HG02798 (cell line): ENCODE measurements around the gene STON2.

Experiments used
- ATAC-seq: cut with Tn5 transposase; IDR thresholded peaks from one replicate; pipeline ENCODE4 v1.9.1; 2021; ENCODE audit warnings: mild to moderate bottlenecking; ENCODE audit not compliant: unreplicated experiment, poor library complexity

The STON2 gene

DNA sequence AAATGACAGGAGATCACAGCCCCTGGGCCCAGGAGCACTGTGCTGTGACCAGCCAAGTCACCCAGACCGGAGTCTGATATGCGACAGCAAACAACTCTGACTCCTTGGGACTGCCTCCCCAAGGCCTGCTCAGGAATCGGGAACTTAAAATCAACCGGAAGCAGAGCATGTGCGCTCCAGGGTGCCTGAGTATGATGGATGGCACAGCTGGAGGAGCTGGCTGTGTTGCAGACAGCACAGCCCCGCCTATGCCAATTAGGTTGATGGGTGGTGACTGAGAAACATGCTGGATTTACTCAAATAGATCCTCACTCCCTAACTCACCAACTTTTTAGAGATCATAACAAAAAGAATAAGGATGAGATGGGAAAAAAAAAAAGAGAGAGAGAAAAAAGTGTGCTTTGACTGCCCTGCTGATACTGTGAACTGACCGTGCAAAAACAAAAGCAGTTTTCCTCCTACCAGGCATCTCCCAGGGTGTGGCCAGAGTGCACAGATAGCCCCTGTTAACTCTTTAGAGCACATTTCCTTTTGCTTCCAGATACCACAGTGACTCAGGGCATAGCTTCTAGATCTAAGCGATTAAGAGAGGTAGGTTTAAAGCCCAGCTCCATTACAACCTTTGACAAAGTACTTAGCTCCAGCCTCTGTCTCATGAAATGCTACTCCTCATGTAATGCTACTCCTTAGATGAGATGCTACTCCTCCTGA lies 27.4 kb upstream of the STON2 start:
- no peak for ATAC-seq

DNA sequence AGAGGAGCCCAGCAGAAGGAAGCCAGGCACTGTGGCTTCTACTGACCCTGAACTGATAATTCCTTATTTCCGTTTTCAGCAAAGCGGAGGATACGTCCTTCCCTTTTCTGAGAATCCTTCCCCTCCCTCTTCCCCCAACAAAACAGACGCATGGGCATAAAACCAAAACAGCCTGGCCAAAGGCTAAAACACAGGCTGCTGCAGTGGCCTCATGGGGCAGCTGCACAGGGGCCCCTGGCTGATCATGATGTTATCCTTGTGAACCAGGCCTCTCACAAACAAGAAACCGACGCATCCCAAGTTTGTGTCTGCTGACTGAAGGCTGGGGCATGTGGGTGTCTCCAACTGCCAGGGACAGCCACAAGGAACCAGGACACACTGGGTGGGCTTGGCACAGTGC lies 23.4 kb upstream of the STON2 start:
- no peak for ATAC-seq

DNA sequence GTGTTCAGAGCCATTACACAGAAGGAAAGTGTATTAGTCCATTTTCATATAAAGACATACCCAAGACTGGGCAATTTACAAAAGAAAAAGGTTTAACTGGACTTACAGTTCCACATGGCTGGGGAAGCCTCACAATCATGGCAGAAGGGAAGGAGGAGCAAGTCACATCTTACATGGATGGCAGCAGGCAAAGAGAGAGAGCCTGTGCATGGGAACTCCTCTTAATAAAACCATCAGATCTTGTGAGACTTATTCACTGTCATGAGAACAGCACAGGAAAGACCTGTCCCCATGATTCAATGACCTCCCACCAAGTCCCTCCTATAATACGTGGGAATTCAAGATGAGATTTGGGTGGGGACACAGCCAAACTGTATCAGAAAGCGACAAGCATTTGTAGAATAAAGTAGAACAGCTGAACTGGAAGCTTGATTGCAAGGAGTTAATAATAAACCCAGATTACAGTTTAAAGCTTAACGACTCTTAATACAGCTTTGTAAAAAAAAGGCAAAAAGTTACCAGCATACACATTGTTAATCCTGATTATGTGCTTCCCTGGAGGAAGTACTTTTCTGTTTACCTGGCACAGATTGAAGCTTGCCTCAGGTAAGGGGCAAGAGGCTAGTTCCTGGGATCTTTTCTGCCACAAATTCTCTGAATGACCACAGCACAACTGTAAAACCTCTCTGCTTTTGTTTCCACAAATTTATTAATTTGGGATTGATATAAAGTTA lies 18.1 kb upstream of the STON2 start:
- ATAC-seq, result no peak

DNA sequence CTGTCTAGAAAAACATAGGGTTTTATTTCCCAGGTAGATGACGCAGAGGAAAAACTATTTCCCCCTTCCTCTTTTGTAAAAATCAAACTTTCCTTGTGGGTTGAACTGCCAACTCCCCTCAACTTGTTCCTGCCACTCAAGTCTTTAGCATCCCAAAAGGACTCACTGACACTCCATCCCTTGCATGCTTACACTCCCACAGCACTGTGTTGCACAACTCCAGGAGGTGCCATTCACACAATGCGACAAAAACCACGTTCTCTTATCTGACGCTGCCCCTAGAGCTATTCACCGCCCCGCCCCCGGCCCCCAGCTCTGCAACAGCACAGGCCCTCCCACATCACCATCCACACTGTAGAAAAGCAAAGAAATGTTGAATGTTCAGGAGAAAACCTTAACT lies 16.9 kb upstream of the STON2 start:
- no peak for ATAC-seq

DNA sequence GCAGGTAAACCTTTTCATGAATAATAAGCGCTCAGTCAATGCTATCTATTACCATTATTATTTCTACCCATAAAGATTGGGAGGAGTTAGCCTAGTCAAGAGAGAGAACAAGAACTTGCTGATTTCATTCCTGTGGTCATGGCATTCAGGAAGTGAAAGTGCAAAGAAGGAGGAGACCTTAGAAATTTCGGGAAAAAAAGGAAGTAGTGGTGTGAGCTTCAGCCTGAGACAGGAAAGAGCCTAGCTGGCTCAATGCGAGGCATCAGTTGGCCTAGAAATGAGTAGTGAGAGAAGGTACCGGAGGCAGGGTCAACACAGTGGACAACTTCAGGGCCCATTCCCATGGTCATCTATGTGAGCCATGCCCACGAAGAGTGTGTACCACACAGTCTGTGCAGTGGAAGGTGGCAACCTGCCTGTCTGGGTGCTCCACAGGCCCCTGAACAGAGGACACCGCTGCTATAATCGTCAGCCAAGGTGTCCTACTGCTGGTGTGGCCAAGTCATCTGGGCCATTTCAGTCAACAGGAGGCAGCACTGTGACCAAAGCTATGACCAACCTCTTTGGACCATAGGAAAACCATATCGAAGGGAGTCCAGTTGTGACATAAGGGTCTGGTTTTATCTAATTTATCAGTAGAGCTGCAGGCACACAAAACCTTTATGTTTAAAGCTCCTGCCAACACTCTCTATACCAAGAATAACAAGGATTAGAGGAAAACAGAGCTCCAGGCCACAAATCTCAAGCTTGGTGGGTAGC lies 16.2 kb upstream of the STON2 start:
- ATAC-seq, result no peak

DNA sequence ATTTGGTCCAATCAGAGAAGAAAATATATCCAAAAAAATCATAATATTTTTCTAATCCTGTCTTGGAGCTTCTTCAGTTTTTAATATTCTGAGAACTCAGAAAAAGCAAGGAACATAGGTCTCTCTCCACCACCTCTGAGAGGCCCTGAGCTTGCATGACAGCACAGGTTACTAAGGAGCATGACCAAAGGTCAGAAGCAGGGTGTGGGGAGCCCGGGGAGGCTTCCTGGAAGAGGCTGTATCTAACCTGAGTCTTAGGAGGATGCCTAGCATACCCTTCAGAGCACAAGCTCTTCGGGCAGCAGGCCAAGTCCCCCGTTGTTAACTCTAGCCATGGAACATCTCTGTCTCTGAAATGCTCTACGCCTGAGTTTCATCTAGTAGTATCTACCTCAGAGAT lies 15.7 kb upstream of the STON2 start:
- ATAC-seq, result no peak

GRCh38 chr14:81414123-81414522 lies 14.0 kb upstream of the STON2 start:
- no peak for ATAC-seq

DNA sequence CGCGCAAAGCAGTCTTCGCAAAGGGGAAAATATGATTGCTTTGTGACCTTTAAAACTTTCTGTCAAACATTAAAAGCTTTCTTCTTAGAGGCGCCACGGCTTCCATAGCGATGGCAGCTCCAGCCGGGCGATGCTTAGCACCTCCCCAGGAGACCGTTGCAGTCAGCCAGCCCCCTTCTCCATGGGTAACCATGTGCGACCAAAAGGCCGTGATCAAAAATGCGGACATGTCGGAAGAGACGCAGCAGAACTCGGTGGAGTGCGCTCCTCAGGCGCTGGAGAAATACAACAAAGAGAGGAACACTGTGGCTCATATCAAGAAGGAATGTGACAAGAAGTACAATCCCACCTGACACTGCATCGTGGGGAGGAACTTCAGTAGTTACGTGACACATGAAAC lies 12.7 kb upstream of the STON2 start:
- ATAC-seq, result no peak

DNA sequence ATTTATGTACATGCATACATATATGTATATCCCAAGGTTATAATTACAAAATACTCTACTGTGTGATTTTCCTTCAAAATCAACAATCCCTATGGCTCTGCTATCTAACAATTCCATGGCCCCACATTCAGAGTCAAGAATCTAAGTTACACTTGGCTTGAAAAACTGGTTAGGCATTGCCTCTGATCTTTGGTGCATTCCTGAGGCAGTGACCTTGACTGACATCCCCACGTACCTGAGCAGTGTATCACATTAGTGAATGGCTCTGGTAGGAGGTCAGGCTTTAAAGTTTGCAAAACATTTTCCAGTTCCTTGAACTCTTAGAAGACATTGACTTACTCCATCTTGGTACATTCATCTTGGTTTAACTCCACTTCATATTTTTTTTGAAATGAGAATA lies 8.5 kb upstream of the STON2 start:
- ATAC-seq, result no peak

DNA sequence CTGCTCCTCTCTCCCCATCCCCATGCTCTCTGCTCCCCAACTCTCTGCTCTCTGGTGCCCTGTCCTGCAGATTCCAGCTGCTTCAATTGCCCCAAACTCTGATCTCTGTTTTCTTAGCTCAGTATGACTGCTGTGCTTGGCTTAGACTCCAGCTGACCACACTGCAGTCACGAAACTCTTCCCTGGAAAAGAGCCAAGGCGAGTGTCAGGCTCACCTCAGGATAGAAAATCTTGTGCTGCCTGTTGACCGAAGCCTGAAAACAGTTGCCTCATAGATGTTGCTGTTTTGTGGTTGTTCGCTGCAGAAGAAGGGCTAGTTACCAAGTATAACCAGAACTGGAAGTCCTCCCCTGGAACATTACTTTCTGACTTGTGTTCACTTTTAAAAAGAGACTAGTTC lies 6.7 kb upstream of the STON2 start:
- ATAC-seq, result no peak

DNA sequence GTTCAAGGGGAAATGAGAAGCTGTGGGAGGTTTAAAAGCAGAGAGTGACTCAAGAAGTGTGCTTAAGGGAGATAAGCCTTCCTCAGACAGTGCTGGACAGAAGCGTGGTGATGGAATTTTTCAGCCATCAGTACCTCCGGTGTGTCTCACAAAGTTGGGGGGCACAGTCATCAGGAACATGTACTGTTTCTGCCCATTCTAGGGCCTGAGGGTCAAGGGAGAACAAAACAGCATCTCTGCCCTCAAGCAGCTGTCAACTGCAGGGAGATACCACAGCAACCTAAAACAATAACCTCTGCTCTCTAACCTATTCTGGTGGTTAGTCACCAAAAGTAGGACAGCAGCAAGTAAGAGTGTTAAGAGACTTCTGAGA lies 2.0 kb upstream of the STON2 start:
- peak; percentile 37 for ATAC-seq

- ATAC-seq, result peak; percentile 67
Observed at GRCh38 chr14:81401420-81402122, 1.4 kb upstream of the STON2 start.

GRCh38 chr14:81400852-81401251 lies 728 bp upstream of the STON2 start:
- peak; percentile 6 for ATAC-seq

DNA sequence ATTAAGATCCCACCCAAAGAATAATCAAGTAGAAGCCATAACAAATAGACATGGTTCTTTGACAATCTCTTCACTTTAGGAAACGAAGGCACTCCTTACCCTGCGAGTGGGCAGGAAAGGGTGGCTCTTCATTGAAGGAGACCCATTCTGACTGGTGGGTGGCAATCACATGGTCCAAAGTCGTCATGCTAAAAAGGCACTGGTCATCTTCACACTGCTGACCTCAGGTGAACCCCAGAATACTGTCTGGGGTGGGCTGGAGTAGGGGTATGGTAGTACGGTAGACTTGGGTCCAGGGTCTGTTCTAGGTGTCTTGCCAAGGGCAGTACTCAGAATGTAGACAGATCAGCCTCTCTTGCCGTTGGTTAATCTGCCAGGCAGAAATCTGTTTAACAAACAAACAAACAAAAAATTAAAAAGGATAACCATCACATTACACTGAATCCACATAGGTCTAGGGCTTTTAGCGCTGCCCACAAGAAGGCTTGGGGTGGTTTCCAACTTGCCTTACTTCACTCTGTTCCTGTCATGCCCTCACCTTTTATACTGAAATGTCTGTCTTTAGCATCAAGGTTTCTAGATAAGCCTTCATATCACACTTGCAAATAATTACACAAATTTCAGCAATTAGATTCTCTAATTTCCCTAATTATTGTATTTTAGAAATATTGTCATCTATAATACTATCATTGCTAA lies 1.8 kb downstream of the STON2 start:
- ATAC-seq, result no peak

- ATAC-seq, result no peak
Observed at GRCh38 chr14:81396113-81396512, 4.0 kb downstream of the STON2 start.

DNA sequence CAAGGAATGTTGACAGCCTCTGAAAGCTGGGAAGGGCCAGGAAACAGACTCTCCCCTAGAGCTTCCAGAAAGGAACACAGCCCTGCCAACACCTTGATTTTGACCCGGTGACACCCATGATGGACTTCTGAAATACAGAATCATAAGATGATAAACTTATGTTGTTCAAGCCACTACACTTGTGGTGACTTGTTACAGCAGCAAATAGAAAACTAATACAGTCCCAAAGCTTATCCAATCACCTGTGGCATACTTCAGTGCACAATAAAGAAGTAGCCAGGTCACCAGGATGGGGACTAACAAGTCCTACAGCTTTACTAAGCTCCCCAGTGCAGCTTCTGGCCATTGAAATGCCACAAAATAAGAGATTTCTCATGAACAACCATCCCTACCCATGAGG lies 5.4 kb downstream of the STON2 start:
- no peak for ATAC-seq

- no peak for ATAC-seq
Observed at GRCh38 chr14:81392976-81393643, 7.0 kb downstream of the STON2 start.

DNA sequence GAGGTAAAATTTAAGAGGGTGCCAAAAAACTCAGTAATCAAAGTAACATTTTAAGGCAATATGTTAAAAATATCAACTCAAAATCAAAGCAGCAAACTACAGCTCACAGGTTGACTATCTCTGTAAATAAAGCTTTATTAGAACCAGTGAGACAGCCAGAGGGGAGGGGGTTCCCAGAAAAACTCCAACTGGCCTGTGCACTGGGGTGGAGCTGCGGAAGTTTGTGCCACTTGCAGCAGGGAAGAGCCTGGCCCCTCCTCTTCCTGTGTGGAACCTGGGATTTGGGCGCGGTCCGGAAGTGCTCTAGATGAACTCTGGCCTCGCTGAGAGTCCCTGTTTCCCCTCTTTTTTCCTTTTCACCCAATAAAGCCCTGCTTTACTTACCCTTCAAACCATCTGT lies 8.1 kb downstream of the STON2 start:
- no peak for ATAC-seq

DNA sequence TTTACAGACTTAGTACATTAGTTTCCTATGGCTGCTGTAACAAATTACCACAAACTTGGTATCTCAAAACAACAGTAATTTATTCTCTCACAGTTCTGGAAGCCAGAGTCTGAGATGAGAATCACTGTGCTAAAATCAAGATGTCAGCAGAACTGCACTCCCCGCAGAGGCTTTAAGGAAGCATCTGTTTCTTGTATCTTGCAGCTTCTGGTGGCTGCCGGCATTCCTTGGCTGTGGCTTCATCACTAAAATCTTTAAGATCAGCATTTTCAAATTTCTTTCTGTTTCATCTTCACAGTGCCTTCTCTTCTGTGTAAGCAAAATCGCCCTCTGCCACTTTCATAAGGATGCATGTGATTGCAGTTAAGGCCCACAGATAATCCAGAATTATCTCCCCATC lies 9.4 kb downstream of the STON2 start:
- no peak for ATAC-seq

DNA sequence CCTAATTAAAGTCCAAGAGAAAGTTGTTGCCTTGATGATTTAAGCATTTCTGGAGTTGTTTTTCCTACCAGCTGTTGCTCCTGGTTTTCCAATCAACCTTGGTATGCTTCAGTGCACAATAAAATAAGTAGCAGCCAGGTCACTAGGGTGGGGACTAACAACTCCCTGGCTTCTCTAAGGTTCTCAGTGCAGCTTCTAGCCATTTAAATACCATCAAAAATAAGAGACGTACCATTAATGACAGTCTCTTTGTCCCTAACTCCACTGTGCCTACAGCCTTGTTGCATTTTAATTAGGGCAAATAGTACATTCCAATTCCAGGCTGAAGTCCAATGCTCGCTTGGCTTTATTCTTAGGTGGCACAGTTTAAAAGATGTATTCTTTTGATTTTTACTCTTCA lies 11.8 kb downstream of the STON2 start:
- no peak for ATAC-seq
